ENCODE results near the gene SLC17A1.

DNA sequence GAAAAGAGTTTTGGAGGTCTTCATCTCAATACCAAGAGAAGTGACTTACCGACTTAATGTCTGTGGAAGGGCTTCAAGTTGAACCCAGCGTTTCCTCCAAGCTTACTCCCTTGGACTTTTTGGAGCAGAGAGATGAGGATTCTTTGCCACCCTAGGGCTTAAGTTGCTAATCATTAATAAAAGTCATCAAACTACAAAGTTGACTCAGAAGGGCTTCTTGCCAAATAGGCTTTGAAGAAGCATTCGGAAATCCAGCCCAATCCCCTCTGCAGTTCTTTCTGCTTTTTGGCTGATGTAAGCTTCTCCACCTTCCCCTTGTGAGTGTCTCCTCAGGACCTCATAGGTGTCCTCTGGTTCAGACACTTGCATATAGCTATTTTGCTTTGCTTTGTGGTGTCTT, 42.3 kb upstream of the SLC17A1 start, which contains the start of gene SLC17A3:
- TF ChIP-seq YY1 (IDR thresholded peaks at IDR 0.05; ENCODE audit: insufficient read depth, insufficient read length) (no peak), ZNF274 (IDR thresholded peaks at IDR 0.05; ENCODE audit: low read depth, low read length) (no peak), SUZ12 (IDR thresholded peaks at IDR 0.05; ENCODE audit: extremely low read depth, insufficient read depth, insufficient read length) (no peak)
